NCI-H2107 treated with DMSO at 0.1 percent for 48 hours (cell line): ENCODE measurements around the gene VOPP1.
A peak's percentile ranks its signal among the peaks of the same experiment; 100 is the strongest.

Experiments
- DNase-seq: peaks from one replicate; lab custom pipeline; 2025; ENCODE audit not compliant: unreplicated experiment; lab: John Stamatoyannopoulos, UW

VOPP1 gene

DNA sequence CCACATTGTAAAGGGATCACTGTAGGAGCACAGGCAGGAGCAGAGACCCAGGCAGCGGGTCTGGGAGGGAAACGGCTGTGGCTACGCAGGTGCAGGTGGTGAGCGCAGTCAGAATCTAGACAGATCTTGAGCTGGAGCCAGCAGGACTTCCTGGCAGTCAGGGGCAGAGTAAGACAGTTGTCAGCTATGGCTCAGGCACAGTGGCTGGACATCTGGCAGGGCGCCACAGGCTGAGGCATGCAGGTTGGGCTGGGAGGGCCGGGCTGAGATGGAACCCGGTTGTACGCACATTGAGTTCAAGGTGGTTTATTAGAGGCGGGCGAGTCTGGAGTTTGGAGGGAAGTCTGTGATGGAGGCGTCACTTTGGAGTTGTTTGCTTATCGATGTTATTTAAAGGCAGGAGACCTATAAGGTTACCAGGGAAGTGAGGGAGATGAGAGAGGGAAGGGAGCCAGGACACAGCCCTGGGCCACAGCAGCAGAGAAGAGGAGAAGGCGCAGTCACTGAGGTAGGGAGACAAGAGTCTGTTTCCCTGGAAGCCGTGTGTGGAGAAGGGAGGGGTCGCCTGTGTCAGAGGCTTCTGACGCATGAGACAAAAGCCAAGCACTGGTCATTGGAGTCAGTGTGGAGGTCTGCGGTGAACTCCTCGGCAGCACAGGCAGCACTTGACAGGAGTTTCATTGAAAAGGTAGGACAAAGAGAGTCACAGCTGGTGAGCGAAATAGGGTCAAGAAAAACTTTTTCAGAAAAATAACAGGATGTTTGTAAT is 133.4 kb downstream of the VOPP1 start:
- DNase-seq, result peak; percentile 92

DNA sequence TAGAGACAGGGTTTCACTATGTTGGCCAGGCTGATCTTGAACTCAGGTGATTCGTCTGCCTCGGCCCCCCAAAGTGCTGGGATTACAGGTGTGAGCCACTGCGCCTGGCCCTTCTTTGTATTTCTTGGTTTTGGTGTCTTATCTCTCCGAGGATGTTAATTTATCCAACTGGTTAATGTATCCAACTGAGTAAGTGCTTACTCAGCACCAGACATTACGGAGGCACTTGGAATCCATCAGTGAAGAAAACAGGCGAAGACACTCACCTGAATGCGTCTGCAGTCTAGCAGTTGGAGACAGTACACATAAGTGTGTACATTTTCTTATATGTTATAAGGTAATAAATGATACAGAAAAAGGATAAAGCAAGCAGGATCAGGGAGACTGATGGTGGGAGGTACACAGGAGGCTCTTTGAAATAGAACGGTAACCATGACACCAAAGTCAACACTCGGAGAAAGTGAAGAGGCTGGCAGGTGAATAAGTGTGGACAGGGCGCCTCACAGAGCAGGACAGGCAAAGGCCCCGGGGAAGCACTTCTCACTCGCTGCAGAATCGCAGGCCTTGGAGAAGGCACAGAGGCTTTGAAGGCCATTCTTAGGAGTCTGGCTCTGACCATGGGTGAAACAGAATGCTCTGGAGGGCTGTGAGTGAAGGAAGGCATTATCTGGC is 134.1 kb downstream of the VOPP1 start:
- DNase-seq, result peak; percentile 90

- DNase-seq, result no peak
These were observed 134.9 kb downstream of the VOPP1 start for GRCh38 chr7:55437375-55437774.

- no peak for DNase-seq
These were observed 135.8 kb downstream of the VOPP1 start for GRCh38 chr7:55436457-55436856.

GRCh38 chr7:55435466-55435865 is 136.8 kb downstream of the VOPP1 start:
- no peak for DNase-seq

DNA sequence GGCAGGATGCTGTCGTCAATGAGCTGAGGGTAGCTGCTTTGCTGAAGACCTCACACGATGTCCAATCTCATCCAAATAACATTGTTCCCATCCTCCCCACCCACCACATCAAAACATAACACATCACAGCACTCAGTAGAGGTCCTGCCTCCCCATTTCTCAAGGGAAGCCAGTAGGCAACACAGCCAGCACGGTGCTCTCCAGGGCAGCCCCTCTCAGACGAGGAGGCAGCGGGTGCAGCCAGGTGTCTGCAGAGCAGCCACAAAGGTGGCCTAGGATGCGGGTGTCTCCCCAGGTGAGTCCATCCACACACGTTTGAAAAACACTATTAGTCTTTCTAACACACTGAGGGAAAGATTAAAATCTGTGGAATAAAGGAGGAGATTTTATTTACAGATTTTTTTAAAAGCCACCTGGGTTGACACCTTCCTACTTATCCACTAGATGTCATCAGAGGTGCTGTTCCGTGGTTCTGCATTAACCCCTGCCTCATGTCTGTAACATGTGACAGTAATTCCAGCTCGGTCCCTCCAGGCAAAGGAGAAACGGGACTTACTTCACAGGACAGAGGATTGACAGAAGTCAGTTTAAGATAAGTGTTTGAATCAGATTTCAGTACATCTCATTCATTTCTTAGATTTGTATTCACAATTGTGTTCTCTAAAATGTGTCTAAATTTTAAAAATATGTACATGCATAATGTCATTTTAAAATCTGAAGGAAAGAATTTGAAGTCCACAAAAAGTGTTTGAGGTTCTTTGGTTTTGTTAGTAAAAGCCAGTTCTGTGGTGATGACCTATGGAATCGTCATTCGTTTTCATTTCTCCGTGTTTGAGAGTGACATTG is 139.1 kb downstream of the VOPP1 start:
- DNase-seq, result peak; percentile 82

GRCh38 chr7:55432506-55432905 is 139.8 kb downstream of the VOPP1 start:
- DNase-seq, result no peak

GRCh38 chr7:55431898-55432297 is 140.4 kb downstream of the VOPP1 start:
- DNase-seq, result no peak

- DNase-seq, result no peak
These were observed 142.3 kb downstream of the VOPP1 start for GRCh38 chr7:55429835-55430499.

DNA sequence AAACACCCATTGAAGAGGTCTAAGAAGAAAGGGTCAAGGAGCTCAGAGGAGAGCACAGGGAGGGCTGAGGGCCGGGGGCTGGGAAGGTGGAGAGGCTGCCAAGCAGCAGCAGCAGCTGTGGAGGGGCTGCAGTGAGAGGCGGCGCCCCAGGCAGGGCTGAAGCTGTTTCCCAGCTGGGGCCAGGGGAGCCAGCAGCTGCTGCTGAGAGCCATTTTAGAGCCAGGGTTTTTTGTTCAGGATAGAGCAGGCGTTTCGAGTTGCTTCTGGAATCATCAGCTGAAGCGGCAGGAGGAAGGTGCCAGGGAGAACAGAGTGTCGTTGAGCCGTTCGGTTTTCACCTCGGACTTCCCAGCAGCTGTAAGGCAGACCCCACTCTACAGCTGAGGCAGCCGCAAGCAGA is 144.5 kb downstream of the VOPP1 start:
- peak; percentile 90 for DNase-seq

GRCh38 chr7:55427342-55427741 is 145.0 kb downstream of the VOPP1 start:
- no peak for DNase-seq

DNA sequence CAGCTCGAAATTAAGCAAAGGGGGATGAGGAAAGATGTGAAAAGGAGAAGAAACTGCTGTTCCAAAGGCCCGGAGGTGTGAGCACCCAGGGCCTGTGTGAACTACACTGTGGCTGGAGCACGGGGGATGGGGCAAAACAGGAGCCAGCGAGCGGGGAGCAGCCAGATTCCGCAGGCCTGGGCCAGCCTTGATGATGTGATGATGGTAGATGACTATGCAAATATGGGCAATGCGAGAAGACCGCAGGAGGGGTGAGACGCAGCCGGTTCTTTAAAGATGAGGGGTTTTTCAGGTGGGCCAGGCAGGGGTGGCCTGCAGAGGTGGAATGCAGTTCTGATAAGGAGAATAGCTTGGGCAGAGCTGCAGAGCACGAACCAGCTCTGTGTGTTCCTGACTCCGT is 145.6 kb downstream of the VOPP1 start:
- no peak for DNase-seq

- DNase-seq, result no peak
These were observed 147.1 kb downstream of the VOPP1 start for GRCh38 chr7:55425141-55425752.

- no peak for DNase-seq
These were observed 148.4 kb downstream of the VOPP1 start for GRCh38 chr7:55423891-55424290.

GRCh38 chr7:55423277-55423711 is 149.0 kb downstream of the VOPP1 start:
- no peak for DNase-seq
